ENCODE data around the gene NCOR2.

Gene NCOR2

DNA sequence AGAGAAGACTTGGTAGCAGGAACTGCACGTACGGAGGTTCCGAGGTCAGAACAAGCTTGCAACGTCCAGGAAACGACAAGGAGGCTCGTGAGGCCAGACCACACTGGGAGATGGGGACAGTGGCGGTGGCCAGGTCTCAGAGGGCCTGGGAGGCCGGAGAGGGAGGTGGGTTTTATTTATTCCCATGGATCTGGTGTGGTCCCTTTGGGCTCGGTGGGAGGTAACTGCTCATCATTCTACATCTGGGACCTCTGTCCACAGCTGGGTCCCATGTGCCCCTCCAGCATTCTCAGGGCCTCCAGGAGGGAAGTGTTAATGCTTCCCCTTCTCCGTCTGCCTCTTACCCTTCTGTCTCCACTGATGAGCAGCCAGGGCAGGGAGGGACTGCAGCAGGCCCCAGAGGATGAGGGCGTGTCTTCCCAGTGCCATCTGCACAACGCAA is 35.7 kb upstream of the NCOR2 start:
- Mint-ChIP-seq H3K9me3 (peaks cover 15% of the 10 kb centered on the region), H3K4me3 (no peak overlapping the region), H3K27me3 (ENCODE audit: low read depth, poor library complexity) (peaks cover 15% of the 10 kb centered on the region), H3K36me3 (ENCODE audit: low read depth) (no peaks in the 10 kb centered on the region), H3K4me1 (peaks cover 33% of the 10 kb centered on the region), H3K27ac (no peak overlapping the region)
- TF ChIP-seq, protein P1, sequence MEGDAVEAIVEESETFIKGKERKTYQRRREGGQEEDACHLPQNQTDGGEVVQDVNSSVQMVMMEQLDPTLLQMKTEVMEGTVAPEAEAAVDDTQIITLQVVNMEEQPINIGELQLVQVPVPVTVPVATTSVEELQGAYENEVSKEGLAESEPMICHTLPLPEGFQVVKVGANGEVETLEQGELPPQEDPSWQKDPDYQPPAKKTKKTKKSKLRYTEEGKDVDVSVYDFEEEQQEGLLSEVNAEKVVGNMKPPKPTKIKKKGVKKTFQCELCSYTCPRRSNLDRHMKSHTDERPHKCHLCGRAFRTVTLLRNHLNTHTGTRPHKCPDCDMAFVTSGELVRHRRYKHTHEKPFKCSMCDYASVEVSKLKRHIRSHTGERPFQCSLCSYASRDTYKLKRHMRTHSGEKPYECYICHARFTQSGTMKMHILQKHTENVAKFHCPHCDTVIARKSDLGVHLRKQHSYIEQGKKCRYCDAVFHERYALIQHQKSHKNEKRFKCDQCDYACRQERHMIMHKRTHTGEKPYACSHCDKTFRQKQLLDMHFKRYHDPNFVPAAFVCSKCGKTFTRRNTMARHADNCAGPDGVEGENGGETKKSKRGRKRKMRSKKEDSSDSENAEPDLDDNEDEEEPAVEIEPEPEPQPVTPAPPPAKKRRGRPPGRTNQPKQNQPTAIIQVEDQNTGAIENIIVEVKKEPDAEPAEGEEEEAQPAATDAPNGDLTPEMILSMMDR (IDR thresholded peaks at IDR 0.05) = no peak
- DNase-seq = no peak

DNA sequence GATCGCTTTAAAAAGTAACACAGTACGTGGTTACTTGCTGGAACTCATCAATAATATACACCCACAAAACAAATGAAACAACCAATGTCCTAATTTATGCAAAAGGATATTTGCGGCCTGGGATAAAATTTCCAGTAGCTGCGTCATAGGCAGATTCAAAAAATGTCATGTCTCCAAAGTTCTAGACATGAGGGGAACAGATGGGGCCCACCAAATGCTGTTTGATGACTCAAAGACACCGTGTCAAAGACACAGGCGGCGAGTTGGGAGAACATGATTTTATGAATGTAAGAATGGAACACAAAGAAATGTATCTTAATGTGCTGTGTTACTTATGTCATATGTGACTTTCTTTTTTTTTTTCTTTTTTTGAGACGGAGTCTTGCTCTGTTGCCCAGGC is 34.3 kb upstream of the NCOR2 start:
- TF ChIP-seq, protein P1 (IDR thresholded peaks at IDR 0.05) = no peak
- Mint-ChIP-seq H3K9me3 (peaks cover 15% of the 10 kb centered on the region), H3K4me3 (no peak overlapping the region), H3K27me3 (ENCODE audit: low read depth, poor library complexity) (peaks cover 22% of the 10 kb centered on the region), H3K27ac (no peak overlapping the region), H3K36me3 (ENCODE audit: low read depth) (no peaks in the 10 kb centered on the region), H3K4me1 (peaks cover 33% of the 10 kb centered on the region)
- no peak for DNase-seq

DNA sequence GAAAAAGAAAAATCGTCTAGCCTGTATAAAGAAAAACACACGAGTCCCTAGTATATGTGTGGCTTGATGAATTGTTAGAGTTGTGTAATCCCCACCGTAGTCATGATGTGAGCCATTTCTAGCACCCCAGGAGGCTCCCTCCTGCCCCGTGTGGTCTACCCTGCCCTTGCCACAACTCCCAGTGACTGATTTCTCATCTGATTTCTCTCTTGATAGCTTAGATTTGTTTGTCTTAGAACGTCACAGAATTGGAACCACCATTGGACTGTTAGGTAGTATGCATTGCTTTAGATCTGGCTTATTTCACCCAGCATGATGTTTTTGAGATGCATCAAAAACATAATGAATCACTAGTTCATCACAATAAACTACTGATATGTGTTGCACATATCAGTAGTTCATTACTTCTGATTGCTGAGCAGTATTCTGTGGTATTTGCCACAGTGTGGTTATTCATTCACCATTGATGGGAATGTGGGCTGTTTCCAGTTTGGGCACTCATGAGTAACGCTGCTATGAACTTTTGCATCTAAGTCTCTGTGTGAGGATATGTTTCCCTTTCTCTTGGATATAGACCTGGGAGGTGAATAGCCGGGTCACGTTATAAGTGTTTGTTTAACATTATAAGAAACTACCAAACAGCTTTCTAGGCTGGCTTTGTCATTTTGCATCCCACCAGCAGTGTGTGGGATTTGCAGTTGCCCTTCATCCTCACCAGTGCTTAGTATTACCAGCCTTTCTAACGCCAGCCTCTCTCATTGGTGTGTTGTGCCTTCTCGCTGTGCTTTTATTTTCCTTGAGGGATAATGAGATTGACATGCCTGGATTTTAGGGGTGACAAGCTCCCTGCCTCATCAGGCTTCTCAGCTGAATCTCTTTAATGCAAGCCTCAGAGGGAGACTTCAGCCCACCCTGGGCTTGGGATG is 31.9 kb upstream of the NCOR2 start:
- TF ChIP-seq, protein P1 (IDR thresholded peaks at IDR 0.05) = no peak
- H3K4me3 Mint-ChIP-seq = no peak overlapping the region
- peaks cover 17% of the 10 kb centered on the region for H3K27me3 Mint-ChIP-seq (ENCODE audit: low read depth, poor library complexity)
- peaks cover 18% of the 10 kb centered on the region for H3K4me1 Mint-ChIP-seq
- no peak overlapping the region for H3K27ac Mint-ChIP-seq
- H3K36me3 Mint-ChIP-seq (ENCODE audit: low read depth) = no peaks in the 10 kb centered on the region
- no peak for DNase-seq
- peaks cover 12% of the 10 kb centered on the region for H3K9me3 Mint-ChIP-seq

DNA sequence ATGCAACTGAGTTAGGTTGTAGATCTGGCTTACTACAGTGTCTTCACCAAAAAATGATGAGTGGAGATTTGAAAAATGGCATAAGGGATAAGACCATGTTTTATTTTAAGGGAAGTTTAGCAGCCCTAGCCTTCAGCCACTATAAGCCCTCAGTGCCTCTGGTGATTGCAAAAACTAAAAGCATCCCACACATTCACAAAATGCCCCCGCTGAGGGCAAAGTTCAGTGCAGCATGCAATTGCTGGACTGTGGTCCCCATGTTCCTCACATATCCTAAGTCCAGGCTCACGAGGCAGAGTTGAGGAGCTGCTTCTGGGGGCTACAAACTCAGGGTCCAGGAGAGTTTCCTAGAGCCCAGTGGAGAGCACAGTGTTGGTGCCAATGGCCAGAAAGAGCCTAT is 29.6 kb upstream of the NCOR2 start:
- Mint-ChIP-seq H3K36me3 (ENCODE audit: low read depth) (no peaks in the 10 kb centered on the region), H3K27ac (no peak overlapping the region), H3K4me1 (peaks cover 6% of the 10 kb centered on the region), H3K9me3 (peaks cover 19% of the 10 kb centered on the region), H3K27me3 (ENCODE audit: low read depth, poor library complexity) (peaks cover 20% of the 10 kb centered on the region), H3K4me3 (no peak overlapping the region)
- no peak for DNase-seq
- TF ChIP-seq, protein P1 (IDR thresholded peaks at IDR 0.05) = no peak

DNA sequence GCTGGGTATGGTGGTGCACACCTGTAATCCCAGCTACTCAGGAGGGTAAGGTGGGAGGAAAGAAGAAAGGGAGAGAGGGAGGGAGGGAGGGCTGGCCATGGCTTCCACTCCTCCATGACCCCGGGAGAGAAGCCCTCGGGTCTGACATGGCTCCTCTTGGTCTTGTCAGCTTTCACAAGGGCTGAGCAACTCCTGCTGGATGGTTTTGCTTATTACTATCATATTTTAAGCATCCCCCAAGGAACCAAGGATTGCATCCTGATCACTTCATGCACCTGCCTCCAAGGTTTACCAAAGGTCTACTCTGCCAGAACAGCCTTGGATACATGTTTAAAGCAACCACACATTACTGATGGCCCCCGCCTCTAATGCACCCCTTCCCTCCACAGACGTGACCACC is 28.0 kb upstream of the NCOR2 start:
- H3K36me3 Mint-ChIP-seq (ENCODE audit: low read depth) = peaks cover 7% of the 10 kb centered on the region

More for the DNA sequence above, 28.0 kb upstream of the NCOR2 start:
- peaks cover 34% of the 10 kb centered on the region for H3K9me3 Mint-ChIP-seq
- H3K4me1 Mint-ChIP-seq = peaks cover 6% of the 10 kb centered on the region
- H3K4me3 Mint-ChIP-seq = no peak overlapping the region
- peaks cover 21% of the 10 kb centered on the region for H3K27me3 Mint-ChIP-seq (ENCODE audit: low read depth, poor library complexity)
- DNase-seq = no peak
- no peak overlapping the region for H3K27ac Mint-ChIP-seq
- TF ChIP-seq, protein P1 (IDR thresholded peaks at IDR 0.05) = no peak

Data from nephron progenitor cell (in vitro differentiated cells).